ENCODE data around the gene SUSD3. TPM values are rescaled to one million over a fixed set of nuclear protein-coding genes. Genes with fewer than 3 reads are reported as not detected.

Gene SUSD3
- total and polyA plus RNA-seq, 10 of the 15 experiments (the other 5 are each of a cell fraction or from before 2014, with no cell fraction given) = 2.5 to 92.0 (median 31.1) TPM

DNA sequence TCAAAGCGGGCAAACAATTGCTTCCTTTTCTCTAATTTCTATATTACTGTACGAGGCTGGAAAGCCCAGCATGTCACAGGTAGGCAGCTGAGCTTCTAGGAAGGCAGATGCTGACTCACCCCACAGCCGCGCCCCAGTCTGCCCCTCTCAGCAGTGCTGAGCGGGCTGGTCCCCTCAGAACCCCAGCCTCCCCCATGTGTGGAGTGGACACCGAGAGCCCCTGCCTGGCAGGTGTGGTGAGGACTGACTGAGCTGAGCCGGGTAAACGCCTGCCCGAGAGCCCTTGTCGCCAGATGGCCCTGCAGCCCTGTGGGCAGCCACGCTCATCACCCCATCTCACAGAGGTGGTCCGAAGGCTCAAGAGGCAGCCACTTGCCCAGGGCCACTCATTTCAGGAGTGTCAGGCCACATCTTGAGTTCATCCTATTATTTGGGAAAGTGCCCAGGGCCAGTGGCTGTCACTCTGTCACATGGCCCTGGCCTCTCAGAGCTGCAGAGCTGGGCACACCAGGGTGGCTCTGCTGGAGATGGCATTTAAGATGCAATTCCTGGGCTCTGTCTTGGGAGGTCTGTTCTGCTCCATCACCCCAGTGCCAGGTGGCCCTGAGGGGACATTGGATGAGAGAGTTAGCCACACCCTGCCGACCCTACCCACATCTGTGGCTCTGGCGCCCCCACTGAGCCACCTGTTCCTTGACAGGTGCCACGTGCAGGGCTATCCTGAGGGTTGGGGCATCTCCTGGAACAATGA lies 50.0 kb downstream of the SUSD3 start:
- in situ Hi-C loops (cut with MboI) = loop anchor here (5.0 kb wide), 1 partner anchor 194 kb away; no protein-coding TSS in a partner anchor
- RAD21 ChIA-PET (ENCODE audit: unreplicated experiment) = interaction anchor here (0.7 to 6.8 kb wide), 25 partner anchors 10 to 458 kb away, joined by 3 to 77 read pairs (median 5); partner anchors contain the start of genes CARD19 and NINJ1
- Histone ChIP-seq H3K4me1 (ENCODE audit: control insufficient read depth, insufficient read depth, low read length) (peaks cover 12% of the 10 kb centered on the region), H3K4me2 (ENCODE audit: control insufficient read depth, insufficient read depth) (no peak overlapping the region), H3K27ac (ENCODE audit: control insufficient read depth, insufficient read depth) (no peak overlapping the region), H3K27me3 (replicated peaks in 1 of 2; ENCODE audit: control insufficient read depth in 2 of 2, insufficient read depth in 2 of 2, low read length in 1 of 2) (no peaks in the 10 kb centered on the region), H3K79me2 (ENCODE audit: control insufficient read depth, insufficient read depth, low read length) (no peaks in the 10 kb centered on the region), H2AFZ (ENCODE audit: control insufficient read depth, low read depth, low read length) (no peak overlapping the region), H3K4me3 (no peak overlapping the region), H3K36me3 (ENCODE audit: control insufficient read depth in 2 of 2, insufficient read depth in 2 of 2, low read length in 1 of 2) (peaks cover 0 to 6% of the 10 kb centered on the region in 2 experiments; a peak in 2 of 4 replicates), H3K9me3 (replicated peaks; ENCODE audit: control insufficient read depth, insufficient read depth, low read length) (peaks cover 2% of the 10 kb centered on the region; the same call in 2 of the 3 replicates), H4K20me1 (ENCODE audit: control insufficient read depth, insufficient read depth) (no peaks in the 10 kb centered on the region), H3K9ac (ENCODE audit: control insufficient read depth, insufficient read depth, low read length) (no peak overlapping the region)
- no peak for DNase-seq (ENCODE audit: low read depth, low spot score)
- 32% methylated on average over 15 of the region's 15 CpGs for WGBS (ENCODE audit: insufficient coverage, insufficient replicate concordance, low lambda C conversion rate, missing lambda C conversion rate)
- peak; percentile 76 for ATAC-seq
- intact Hi-C loops (cut with micrococcal nuclease; ENCODE audit: unreplicated experiment) = loop anchor here (1.0 to 5.0 kb wide), 4 partner anchors 46 to 854 kb away; no protein-coding TSS in a partner anchor
- POLR2A ChIA-PET = interaction anchor here (1.0 to 2.5 kb wide), 3 partner anchors 12 to 458 kb away, joined by 3 to 11 read pairs (median 4); partner anchors contain the start of gene CARD19
- peak; percentile 7 for FAIRE-seq
- no TSS peak for BruUV-seq (replicated peaks)
- no peak for TF ChIP-seq IKZF1 (conservative IDR thresholded peaks at IDR 0.05)
- TF ChIP-seq, protein P1, sequence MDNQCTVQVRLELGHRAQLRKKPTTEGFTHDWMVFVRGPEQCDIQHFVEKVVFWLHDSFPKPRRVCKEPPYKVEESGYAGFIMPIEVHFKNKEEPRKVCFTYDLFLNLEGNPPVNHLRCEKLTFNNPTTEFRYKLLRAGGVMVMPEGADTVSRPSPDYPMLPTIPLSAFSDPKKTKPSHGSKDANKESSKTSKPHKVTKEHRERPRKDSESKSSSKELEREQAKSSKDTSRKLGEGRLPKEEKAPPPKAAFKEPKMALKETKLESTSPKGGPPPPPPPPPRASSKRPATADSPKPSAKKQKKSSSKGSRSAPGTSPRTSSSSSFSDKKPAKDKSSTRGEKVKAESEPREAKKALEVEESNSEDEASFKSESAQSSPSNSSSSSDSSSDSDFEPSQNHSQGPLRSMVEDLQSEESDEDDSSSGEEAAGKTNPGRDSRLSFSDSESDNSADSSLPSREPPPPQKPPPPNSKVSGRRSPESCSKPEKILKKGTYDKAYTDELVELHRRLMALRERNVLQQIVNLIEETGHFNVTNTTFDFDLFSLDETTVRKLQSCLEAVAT (IDR thresholded peaks at IDR 0.05) = no peak
- no peak for TF ChIP-seq NBN (IDR thresholded peaks at IDR 0.05)
- no peak for TF ChIP-seq MYC (IDR thresholded peaks at IDR 0.05; ENCODE audit: insufficient read depth, insufficient read length, insufficient replicate concordance, low read length, severe bottlenecking)
- no peak for TF ChIP-seq SMC3 (IDR thresholded peaks at IDR 0.05; ENCODE audit: borderline replicate concordance, low read length)
- TF ChIP-seq JUNB (IDR thresholded peaks at IDR 0.05) = peak; percentile 17; the same call in 1 of the 2 replicates
- CTCF ChIA-PET = interaction anchor here (0.6 to 7.8 kb wide), 44 partner anchors 11 to 626 kb away, joined by 3 to 130 read pairs (median 5); partner anchors contain the start of genes ASPN, CARD19 and NINJ1
- SMC1A ChIA-PET (ENCODE audit: uncharacterized antibody, unreplicated experiment) = interaction anchor here (0.6 to 3.3 kb wide), 25 partner anchors 11 to 458 kb away, joined by 3 to 29 read pairs (median 4); partner anchors contain the start of genes CARD19 and NINJ1
